Measurements from ENCODE around the gene CCDC92B.

GRCh38 chr17:2701161-2701995, 48.1 kb downstream of the CCDC92B start:
- TF ChIP-seq USF2 (IDR thresholded peaks at IDR 0.05; ENCODE audit: borderline replicate concordance, low read depth, low read length) (no peak), CTCF (IDR thresholded peaks at IDR 0.05) (no peak), CHD2 (IDR thresholded peaks at IDR 0.05; ENCODE audit: low read length, partially characterized antibody) (no peak)

Data from SK-N-SH (cell line).